ENCODE results near the gene HAUS3.

HAUS3 gene

DNA sequence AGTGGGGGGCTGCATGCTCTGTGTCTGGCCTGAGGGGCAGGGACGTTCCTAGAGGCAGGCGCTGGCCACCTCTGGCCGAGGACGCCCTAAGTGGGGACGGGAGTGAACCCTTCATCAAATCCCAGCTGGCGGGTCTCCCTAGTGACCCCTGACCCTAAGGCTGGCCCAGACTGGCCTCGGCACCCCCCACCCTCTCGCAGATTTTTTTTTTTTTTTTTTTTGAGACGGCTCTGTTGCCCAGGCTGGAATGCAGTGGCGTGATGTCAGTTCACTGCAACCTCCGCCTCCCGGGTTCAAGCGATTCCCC is 21.0 kb upstream of the HAUS3 start:
- DNase-seq: no peak

DNA sequence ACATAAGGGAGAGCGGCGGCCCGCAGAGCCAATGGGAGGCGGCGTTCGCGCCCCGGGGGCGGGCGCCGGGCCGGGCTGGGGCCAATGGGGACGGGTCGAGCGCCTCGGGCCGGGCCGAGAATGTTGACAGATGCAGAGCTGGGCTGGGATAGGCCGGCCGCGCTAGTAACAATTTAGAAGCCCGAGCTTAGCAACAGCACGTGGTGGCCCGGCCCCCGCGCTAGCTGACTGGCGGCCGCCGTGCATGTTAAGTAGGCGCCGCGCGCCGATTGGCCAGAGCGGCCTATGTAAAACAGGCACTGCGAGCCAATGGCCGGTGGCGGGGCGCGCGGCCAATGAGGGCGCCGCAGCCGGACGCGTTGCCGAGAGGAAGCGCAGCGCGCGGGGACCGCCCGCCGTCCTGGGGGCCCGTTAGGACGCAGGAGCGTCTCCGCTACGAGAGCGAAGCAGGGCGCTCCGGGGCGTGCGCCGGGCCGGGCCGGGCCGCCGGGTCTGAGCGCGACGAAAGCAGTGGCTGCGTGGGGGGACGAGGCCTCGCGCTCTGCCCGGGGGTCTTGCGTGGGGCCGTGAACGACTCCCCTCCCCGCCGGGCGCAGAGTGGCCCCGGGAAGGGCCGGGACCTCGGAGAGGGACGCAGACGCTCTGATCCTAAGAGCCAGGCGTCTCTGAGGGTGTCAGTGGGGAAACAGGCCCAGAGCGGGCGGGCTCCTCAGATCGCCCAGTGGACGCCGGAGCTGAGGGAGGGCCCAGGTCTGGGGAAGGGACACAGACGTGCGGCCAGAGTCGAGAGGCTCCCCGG is 20.4 kb upstream of the HAUS3 start:
- DNase-seq: peak; percentile 97

DNA sequence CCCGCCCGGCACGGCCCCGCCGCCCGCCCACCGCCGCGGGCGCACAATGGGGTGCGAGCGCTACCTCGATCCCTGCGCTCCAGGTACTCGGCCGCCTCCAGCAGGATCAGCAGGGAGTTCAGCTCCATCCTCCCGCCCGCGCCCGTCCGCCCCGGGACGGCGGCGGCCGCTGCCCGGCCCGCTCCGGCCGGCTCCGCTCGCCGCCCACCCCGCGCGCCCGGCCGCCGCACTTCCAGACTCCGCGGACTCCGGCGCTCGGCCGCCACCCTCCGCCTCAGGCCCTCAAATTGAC is 19.9 kb upstream of the HAUS3 start, which contains the start of gene MXD4:
MXD4 (minus strand) TSS at position 257 of the 292 bp plus-strand sequence; CDS start at position 128, 129 bp downstream.
- DNase-seq: no peak

DNA sequence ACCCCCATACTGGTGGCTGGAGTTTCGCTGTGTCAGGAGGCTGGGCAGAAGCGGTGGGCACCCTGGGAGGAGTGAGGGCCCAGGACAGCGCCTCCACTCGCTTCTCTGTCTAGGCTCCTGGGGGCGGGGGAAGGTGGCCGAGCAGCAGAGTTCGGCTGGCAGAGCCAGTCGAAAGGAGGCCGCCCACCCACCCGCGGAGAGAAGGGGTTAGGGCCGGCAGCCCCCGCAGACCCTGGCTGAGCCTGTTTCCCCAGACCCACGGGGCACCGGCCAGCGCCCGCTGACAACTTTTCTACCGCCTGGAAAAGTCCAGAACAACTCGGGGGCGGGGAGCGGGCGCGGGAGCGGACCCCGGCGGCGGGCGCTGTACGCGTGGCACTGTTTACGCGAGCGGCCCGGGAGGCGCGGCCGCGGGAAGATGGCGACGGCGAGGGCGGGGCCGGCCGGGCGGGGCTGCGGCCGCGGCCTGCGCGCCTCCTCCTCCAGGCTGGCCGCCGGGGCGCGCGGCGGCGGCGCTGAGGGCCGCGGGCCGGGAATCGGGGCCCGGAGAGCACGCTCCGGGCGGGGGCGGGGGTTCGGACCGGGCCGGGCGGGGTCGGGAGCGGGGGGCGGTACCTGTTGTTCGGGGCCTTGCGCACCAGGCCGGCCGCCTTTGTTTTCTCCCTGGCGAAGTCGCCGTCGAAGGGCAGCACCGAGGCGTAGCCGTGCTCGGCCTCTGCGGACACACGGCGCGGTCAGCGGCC is 19.4 kb upstream of the HAUS3 start:
- no peak for DNase-seq

- DNase-seq: no peak
Observed at GRCh38 chr4:2260344-2261109, 18.6 kb upstream of the HAUS3 start.

DNA sequence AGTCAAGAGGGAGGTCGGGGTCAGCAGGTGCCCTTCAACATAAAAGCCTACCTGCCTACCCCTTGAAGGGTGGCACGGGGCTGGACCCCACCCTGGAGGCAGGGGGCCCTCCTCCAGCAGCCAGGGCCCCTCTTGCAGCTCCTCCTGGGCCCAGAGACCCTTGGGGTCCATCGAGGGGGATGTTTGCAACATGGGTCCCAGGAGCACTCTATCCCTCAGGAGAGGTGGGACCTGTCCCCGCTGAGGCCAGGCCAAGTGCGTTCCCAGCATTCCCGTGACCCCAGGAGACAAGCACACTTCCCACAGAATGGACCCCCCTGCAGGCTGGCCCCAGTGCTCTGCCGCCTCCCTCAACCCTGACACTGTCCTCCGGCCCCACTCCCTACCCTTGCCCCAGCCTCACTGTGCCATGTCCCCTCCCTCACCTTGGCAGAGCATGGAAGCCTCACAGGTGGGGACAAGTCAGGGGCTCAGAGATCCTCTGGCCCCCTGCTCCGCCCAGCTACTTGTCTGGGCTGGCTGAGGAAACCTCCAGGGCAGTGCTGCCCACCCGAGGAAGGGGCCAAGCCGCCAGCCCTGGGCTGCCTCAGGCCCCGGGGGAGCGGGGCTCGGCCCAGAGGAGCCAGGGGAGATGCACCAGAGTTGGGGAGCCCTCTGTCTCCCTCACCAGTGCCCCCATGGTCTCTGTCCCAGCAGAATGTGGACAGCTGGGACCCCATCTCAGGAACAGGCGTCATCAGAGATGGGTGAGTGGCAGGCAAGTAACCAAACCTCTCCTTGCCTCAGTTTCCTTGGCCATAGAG is 17.8 kb upstream of the HAUS3 start:
- DNase-seq: no peak

DNA sequence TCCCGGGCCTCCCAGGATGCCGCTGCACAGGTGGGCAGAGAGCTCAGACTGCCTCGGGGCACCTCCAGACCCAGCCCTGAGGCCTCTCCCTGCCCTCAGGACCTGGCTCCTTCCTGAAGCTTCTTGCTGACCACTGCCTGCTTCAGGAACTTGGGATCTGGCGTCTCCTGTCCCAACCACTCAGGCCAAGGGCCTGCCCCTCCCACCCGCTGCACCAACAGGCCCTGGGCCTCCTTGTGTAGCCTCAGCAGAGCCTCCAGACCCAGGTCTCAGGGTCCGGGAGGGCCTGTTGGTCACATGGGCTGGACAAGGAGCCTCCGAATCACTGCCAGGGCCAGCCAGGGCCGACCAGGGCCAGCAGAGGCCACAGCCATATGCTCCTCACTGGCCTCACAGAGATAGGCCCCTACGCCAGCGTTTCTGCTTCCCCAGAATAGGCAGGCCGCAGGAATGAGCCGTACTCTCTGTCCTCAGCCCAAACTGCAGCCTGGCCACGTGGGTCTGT is 17.2 kb upstream of the HAUS3 start:
- DNase-seq: peak; percentile 6

GRCh38 chr4:2258091-2259035 is 16.4 kb upstream of the HAUS3 start:
- DNase-seq: no peak

DNA sequence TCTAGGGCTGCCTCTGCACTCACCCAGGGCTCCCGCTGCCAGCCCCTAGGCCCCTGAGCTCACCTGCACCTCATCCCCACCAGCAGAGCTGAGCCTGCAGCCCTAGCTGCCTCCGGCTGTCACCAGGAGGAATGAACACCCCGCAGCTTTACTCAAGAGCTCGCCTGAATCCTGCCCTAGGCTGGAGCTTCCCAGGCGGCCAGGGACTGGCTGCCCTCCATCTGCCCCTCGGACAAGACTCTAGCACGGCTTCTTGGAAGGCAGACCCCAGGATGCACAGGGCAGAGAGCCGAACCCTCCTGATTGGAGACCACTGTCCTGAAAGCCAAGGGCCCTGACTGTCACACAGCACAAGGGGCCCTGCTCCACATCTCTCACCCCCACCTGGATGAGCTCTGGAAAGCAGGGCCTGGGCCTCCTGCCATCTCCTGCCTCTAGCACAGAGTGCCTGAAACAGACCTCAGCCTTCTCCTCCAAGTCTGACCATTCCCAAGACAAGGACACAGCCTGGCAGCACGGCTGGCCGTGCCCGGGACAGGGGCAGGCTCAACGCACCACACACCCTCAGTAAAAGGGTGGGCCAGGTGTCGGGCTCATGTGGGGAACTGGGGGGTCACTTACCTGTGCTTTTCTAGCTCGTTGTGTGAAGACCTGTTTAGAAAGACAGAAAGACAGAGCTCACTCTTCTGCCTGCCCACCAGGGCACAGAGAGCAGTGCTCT is 15.6 kb upstream of the HAUS3 start:
- DNase-seq: no peak

GRCh38 chr4:2256781-2257191 is 14.9 kb upstream of the HAUS3 start:
- no peak for DNase-seq

- no peak for DNase-seq
Observed at GRCh38 chr4:2256156-2256731, 14.3 kb upstream of the HAUS3 start.

DNA sequence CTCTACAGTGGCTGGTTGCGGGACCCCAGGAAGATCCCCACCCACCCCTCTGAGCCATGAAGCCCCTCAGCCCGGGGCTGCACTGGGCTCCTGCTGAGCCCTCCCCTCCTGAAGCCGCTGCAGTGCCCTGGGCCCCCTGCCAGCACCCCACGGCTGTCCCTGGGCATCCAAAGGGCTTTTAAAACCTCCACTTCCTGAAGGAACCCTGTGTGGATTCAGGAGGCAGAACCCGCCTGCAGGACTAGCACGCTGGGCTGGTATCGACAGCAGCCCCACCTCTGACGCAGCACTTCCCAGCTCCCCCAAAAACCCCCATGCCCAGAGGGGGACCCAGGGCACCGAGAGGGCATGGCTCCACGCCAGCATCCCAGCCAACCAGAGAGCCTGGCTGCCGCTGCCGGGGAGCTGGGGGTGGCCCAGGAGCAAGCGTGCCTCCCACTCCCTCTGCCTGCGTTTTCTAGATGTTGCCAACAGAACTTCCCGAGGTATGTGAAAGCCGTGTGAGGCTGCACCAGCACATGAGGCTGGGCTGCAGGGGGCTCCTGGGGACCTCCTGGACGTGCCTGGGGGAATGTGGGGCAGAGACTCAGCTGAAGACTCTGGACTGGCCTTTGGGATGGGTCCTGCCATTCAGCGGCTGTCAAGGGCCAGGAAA is 13.7 kb upstream of the HAUS3 start:
- DNase-seq: peak; percentile 6

DNA sequence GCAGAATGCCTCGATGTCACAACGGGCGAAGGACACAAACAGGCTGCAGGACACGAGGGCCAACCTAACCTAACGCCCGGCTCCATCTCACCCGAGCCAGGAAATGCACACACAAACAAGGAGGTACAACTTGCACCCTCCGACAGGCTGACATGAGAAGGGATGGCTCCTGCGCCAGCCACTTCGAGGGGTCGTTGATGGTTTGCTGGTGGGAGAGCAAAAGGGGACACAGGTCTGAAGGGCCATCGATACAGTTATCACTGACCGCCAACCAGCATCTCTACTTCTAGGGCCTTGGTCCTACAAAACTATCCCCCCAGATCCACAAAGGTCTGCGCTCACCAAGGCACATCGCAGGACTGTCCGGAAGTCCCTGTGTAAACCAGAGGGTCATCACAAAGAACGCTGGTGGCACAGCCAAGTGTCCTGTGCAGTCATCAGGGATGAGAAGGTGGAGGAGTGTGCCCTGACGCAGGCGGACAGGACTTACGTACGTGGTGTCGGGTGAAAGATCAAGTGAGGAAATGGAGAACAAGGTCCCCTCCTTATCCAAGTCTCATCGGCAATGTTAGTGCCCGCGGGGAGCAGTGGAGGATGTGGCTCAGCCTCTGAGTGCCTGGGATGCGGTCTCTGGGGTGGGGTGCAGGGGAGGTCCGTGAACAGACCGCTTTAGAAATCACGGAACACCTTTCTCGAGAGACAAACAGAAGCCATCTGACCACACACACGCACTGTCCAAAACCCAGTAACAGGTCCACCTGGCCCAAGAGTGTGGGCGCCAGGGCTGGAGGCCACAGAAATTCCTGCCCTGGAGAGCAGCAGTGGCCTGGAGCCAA is 13.0 kb upstream of the HAUS3 start:
- no peak for DNase-seq

DNA sequence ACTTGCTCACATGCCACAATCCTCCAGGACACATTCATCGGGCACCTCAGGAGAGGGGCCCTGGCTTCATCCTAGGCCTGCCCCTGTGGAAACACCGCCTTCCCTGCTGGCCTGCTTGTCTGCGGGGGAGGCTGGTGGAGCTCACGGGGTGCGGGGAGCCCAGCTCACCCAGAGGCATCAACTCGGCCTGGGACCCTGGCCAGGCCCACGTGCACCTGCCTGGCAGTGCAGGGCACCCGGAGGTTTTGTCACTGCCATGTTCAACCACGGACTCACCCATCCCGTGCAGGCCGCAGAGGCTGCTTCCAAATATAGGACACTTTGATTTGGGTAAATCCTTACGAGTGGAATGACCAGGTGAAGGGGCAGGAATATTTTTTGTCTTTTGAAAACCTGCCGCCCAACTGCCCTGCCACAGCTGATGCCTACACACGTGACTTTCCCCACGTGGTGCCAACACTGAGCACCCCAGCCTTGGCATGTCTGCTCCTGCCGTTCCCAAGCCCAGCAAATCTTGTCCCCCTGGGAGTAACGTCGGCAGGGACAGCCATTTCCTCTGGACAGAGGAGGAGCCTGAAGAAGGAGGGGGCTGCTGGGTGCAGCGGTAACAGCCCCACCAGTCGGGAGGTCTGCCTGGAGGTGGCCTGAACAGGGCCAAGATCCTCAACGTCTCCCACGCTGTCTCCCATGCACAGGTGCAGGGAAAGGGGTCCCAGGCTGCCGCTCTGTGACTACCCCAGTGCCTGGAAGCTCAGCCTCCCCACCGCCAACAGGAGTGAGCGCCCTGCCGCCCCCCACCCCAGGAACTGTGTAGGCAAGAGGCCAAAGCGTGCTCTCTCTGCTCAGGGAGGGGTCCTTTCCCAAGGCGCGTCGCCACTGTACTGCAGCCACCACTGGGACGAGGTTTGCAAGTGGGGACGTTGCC is 11.5 kb upstream of the HAUS3 start:
- no peak for DNase-seq

GRCh38 chr4:2252530-2253091 is 10.7 kb upstream of the HAUS3 start:
- no peak for DNase-seq

- peak; percentile 6 for DNase-seq
Observed at GRCh38 chr4:2251795-2252529, 10.0 kb upstream of the HAUS3 start.
